Measurements from ENCODE around the gene PHF5A.

The PHF5A gene

GRCh38 chr22:41500303-41500702, 31.8 kb upstream of the PHF5A start:
- no peak overlapping the region for H3K4me3 ChIP-seq (ENCODE audit: low read length)
- DNase-seq (ENCODE audit: low read depth): no peak
- TF ChIP-seq, protein P1, sequence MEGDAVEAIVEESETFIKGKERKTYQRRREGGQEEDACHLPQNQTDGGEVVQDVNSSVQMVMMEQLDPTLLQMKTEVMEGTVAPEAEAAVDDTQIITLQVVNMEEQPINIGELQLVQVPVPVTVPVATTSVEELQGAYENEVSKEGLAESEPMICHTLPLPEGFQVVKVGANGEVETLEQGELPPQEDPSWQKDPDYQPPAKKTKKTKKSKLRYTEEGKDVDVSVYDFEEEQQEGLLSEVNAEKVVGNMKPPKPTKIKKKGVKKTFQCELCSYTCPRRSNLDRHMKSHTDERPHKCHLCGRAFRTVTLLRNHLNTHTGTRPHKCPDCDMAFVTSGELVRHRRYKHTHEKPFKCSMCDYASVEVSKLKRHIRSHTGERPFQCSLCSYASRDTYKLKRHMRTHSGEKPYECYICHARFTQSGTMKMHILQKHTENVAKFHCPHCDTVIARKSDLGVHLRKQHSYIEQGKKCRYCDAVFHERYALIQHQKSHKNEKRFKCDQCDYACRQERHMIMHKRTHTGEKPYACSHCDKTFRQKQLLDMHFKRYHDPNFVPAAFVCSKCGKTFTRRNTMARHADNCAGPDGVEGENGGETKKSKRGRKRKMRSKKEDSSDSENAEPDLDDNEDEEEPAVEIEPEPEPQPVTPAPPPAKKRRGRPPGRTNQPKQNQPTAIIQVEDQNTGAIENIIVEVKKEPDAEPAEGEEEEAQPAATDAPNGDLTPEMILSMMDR (conservative IDR thresholded peaks at IDR 0.05; ENCODE audit: low read depth, low read length): no peak

- no peak overlapping the region for H3K4me3 ChIP-seq (ENCODE audit: low read length)
- DNase-seq (ENCODE audit: low read depth): no peak
- TF ChIP-seq, protein P1 (conservative IDR thresholded peaks at IDR 0.05; ENCODE audit: low read depth, low read length): no peak
Measured at GRCh38 chr22:41499624-41500280, 31.3 kb upstream of the PHF5A start.

DNA sequence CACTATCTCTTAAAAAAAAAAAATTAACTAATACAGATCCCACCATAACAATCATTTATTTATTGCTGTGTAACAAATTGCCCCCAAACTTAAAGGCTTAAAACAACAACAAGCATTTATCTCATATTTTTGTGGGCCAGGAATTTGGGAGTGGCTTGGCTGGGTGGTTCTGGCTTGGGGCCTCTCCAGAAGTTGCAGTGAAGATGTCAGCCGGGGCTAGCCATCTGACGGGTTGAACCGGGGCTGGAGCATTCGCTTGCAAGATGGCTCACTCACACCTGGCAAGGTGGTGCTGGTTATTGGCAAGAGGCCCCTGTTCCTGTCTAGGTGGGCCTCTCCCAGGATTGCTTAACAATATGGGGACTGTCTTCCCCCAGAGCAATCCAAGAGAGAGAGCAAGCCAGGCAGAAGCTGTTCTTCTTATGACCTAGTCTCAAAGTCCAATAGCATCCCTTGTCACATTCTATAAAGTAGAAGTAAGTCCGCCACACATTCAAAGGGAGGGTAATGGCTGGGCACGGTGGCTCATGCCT, 29.9 kb upstream of the PHF5A start:
- no peak overlapping the region for H3K4me3 ChIP-seq (ENCODE audit: low read length)
- TF ChIP-seq, protein P1 (conservative IDR thresholded peaks at IDR 0.05; ENCODE audit: low read depth, low read length): no peak
- no peak for DNase-seq (ENCODE audit: low read depth)

DNA sequence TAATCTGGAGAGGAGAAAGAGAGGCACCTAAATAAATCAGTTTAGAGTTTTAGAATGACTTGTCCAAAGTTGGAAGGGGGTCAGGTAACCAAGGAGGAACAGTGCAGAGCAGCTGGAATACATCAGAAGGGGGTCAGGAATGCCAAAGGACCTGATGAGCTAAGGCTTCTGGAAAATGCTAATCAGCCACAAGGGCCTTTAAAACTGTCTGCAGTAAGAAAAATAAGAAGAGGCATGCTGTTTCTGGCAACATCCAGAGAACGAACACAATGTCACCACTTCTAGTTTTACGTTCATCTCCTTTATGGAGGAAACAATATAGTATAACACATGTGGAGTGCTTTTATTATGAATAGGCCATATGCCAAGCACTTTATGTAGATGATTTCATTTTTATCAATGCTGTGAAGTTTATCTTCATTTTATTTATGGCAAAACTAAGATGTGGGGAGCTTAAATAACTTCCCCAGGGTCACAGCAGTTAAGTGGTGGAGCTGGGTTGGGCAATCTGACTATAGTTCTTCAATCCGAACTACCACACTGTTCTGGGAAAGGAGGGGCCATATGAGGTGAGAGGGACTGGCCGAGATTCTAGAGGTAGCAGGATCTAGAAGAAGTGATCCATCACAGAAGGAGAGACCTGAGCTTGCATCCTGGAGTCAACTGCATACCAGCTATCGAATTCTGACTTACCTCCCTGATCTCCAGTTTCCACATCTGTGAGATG, 23.0 kb upstream of the PHF5A start:
- no peak overlapping the region for H3K4me3 ChIP-seq (ENCODE audit: low read length)
- TF ChIP-seq, protein P1 (conservative IDR thresholded peaks at IDR 0.05; ENCODE audit: low read depth, low read length): no peak
- DNase-seq (ENCODE audit: low read depth): no peak

DNA sequence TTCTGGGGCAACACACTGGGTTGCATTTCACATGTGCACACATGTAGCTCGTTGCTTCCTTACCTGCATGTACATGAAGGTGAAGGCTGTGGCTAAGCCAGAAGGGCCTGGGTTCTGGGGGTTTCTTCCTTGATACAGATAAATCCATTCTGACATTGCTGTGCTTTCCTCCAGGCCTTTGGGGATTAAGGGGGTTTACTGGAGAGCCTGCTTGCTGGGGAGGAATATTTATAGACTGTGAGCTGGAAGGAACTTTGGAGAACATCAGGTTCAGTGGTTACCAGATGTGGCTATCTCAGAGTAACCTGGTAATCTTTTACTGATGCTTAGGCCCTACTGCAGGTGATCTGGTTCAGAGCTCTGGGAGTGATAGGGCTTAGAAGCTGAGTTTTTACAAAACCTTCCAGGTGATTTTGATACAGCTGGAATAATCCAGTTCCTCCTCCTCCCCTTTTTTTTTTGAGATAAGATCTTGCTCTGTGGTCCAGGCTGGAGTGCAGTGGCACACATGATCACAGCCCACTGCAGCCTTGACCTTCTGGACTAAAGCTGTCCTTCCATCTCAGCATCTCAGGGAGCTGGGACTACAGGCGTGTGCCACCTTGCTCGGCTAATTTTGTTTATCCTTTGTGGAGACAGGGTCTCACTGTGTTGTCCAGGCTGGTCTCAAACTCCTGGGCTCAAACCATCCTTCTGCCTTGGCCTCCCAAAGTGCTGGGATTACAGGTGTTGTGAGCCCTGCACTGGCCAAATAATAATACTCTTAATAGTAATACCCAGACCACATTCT, 20.3 kb upstream of the PHF5A start:
- DNase-seq (ENCODE audit: low read depth): no peak
- H3K4me3 ChIP-seq (ENCODE audit: low read length): no peak overlapping the region
- TF ChIP-seq, protein P1 (conservative IDR thresholded peaks at IDR 0.05; ENCODE audit: low read depth, low read length): no peak

GRCh38 chr22:41488076-41488475, 19.6 kb upstream of the PHF5A start:
- H3K4me3 ChIP-seq (ENCODE audit: low read length): no peak overlapping the region
- TF ChIP-seq, protein P1 (conservative IDR thresholded peaks at IDR 0.05; ENCODE audit: low read depth, low read length): no peak
- no peak for DNase-seq (ENCODE audit: low read depth)
